NCI-H345 treated with DMSO at 0.1 percent for 48 hours (cell line): ENCODE results near the gene OR52M1.
A peak's percentile ranks its signal among the peaks of the same experiment; 100 is the strongest.

Experiments used
- DNase-seq: peaks from one replicate; lab custom pipeline; 2025; ENCODE audit not compliant: unreplicated experiment; lab: John Stamatoyannopoulos, UW

Gene OR52M1, protein sequence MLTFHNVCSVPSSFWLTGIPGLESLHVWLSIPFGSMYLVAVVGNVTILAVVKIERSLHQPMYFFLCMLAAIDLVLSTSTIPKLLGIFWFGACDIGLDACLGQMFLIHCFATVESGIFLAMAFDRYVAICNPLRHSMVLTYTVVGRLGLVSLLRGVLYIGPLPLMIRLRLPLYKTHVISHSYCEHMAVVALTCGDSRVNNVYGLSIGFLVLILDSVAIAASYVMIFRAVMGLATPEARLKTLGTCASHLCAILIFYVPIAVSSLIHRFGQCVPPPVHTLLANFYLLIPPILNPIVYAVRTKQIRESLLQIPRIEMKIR

DNA sequence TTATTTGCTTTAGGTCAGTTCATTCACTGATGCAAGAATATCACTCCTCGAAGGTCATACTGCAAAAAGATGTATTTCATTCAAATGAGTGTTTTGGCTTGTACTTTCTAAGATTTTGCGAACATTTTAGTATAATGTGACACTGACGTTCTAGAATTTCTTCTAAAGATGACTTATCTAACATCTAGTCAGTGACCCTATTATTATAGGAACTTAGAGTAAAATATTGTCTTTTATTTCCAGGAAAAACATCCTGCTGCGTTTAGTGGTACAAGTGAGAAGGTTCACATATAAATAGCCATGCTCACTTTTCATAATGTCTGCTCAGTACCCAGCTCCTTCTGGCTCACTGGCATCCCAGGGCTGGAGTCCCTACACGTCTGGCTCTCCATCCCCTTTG, at the start of gene OR52M1:
TSS of gene OR52M1 (plus strand) at position 301 of the 400 bp plus-strand sequence. CDS start at position 301, 0 bp downstream.
- no peak for DNase-seq

DNA sequence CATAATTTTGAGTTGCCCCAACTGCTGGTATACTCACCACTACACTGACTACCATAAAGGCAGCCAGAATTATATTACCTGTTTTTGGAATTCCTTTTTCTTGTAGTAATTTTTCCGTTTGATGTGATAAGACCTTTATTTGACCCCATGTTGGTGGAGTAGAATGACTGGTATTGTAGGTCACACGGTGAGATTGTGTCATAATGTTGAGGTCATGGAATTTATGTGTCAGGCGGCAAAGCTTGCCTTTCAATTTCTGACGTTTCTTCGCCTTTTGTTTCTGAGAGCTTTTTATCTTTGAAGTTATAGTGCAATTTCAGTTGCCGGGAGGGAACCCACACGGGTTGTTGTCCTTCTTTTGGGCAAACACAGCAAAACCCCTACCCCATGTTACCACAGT, 49.5 kb upstream of the OR52M1 start:
- DNase-seq = no peak

DNA sequence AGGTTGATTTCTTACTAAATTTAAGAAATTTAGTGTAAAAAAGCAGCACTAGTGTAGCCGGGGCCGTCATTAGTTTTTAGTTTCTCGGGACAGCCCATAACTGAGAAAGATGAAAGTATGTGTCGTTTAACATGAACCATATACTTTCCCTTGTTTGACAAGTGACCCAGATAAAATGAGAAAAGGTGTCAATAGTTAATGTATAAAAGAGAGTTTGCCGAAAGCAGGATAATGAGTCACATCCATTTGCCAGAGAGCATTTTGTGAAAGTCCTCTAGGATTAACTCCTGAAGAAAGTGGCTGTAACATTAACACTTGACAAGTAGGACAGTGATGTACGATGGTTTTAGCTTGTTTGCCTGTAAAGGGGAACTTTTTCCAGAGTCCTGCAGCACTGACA, 49.0 kb upstream of the OR52M1 start:
- no peak for DNase-seq

DNA sequence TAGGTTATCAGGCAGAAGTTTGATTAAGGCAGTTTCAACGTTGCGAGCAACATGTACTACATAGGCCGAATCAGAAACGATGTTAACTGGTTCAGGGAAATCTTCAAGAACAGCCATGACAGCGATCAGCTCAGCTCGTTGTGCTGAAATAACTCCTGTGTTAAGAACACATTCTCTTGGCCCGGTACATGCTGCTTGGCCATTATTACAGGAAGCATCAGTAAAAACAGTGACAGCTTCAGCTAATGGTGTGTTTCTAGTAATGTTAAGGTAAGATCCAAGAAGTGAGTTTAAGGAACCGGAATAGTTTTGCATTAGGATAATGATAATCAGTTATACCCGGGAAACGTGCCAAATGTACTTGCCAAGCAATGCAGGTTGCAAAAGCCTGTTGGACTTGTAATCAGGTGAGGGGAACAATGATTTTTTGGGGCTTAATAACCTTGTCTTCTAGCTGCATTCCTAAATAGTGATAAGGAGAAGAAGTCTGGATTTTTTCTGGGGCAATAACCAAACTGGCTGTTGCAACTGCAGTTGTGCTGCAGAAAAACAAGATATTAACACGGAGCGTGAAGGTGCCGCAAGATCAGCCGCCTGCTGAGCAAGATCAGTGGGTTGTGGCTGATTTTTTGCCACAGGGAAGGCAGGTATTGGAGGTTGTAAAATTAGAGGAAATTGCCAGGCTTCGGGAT, 48.3 kb upstream of the OR52M1 start:
- DNase-seq = no peak

DNA sequence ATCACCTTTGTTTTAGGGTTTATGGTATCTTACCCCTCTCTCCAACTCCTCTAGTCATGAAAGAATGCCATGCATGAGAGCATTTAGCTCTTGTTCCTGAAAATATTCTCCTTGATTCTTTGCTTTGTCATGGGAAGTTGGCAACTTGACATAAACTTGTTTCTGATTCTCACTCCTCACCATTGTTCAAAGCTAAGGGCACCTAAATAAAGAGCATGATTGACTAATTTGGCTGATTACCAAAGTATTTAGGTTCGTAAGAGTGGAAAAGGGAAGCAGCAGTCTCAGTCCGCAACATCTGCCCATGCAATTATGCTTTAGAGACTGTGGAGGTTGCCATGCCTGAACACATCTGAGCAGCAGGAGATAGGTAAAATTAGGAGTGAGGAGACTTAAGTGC, 36.1 kb upstream of the OR52M1 start:
- peak; percentile 25 for DNase-seq

DNA sequence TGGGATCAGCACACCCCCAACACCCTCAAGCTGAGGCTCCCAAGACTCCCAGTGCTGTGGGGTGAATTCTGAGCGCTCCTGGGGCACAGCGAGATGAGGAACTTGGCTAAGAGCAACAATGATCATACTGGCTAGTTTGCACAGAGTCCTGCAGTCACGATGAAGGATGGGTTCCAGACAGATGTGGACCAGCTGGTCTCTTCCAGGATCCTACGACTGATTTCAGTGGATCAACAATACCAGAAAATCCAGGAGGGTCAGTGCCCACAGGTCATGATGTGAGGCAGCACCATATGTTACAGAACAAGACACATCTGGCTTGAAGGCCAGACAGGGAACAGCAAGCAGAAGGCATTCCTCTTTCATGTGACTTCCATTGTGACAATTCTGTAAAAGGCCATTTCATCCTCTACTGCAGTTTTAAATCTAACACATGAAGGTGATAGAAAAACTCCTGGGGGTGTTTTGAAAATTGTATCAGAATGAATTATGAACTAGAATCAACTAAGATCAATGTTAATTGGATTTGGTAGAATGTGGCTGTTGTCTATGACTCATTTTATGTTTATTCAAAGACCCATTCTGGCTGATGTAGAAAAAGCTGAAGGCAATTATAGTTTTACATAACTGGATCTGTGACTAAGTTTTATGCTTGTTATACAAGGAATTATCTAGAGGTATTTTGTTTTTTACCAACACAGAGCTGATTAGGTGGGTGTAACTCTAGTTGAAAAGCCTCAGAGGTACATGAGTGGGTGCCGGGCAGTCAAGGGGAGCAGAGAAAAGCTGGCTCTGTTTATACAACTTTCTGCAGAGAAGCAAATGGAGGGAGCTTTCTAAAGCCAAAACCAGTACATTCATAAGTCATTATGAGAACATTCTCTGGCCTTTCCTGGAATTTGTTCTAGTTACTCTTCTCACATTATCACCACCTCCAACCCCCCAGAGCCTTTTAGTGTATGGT, 33.4 kb upstream of the OR52M1 start:
- no peak for DNase-seq

DNA sequence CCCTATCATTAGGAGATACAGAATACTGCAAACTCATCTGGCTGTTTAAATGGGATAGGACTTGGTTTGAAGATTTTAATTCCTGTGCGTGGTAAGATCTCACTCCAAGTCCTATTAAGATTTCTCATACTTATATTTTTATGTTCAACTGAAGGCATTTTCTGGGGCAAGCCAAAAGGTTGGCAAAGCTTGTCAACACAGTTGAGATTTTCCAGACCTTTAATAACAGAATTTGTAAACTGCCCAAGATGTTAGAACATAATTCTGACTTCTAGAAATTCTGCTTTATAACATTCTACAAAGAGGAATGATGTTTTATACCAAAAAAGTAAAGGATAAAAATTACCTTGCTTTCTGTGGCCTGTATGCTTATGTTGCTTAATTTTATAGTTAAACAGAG, 30.8 kb upstream of the OR52M1 start:
- DNase-seq = no peak

DNA sequence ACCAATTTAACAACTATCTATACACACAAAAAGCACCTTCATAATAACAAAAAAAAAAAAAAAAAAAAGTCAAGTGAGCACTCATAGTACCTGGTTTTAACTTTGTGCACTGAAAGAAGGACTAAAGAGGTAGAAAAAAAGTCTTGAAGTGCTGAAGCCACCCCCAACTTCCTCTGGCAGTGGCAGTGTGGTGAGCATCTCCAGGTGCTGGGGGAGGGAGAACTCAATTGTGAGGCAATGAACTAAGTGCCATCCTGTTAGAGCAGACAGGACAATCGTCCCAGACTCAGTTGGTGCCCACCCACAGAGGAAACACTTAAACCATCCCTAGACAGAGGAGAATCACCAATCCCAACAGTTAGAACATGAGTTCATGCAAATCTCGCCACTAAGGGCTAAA, 22.7 kb upstream of the OR52M1 start:
- no peak for DNase-seq

DNA sequence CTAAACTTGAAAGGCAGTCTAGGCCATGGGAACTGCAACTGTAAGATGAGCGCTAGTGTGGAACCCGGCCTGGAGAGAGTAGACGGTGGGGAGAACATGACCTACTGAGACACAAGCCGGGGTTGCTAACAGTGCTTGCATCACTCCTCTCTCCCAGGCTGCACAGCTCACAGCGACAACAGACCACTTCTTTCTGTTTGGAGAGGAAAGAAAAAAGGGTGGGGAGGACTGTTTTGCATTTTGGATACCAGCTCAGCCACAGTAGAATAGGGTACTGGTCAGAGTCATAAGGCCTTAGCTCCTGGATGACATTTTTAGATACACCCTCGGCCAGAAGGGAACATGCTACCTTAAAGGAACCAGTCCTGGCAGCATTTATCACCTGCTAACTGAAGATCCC, 22.2 kb upstream of the OR52M1 start:
- no peak for DNase-seq

DNA sequence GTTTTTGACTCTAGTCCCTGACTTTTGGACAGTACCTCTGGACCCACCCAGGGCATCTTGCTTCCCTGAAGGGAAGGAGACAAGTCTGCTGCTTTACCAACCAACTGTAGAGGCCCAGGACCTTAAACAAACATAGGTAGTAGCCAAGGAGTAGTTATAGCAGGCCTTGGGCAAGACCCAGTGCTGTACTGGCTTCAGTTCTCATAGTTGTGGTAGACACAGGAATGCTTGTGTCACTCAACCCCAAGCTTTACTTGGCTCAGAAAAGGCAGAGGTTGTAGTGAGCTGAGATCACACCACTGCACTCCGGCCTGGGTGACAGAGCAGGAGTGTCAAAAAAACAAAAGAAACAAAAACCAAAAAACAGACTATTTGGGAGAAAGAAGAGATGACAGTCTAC, 21.3 kb upstream of the OR52M1 start:
- DNase-seq = no peak

DNA sequence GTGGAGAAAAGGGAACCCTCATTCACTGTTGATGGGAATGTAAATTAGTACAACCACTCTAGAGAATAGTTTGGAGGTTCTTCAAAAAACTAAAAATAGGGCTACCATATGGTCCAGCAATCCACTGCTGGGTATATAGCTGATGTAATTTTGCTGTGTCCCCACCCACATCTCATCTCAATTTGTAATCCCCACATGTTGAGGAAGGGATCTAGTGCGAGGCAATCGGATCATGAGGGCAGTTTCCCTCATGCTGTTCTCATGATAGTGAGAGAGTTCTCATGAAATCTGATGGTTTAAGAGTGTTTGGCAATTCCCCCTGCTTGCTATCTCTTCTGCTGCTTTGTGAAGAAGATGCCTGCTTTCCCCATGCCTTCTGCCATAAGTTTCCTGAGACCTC, 17.1 kb upstream of the OR52M1 start:
- DNase-seq = no peak

DNA sequence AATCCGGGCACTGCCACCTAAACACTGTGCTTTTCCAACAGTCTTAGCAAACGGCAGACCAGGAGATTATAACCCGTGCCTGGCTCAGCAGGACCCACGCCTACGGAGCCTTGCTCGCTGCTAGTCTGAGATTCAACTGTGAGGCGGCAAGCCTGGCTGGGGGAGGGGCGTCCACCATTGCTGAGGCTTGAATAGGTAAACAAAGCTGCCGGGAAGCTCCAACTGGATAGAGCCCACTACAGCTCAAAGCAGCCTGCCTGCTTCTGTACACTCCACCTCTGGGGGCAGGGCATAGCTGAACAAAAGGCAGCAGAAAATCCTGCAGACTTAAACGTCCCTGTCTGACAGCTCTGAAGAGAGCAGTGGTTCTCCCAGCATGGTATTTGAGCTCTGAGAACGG, 13.3 kb upstream of the OR52M1 start:
- peak; percentile 12 for DNase-seq

DNA sequence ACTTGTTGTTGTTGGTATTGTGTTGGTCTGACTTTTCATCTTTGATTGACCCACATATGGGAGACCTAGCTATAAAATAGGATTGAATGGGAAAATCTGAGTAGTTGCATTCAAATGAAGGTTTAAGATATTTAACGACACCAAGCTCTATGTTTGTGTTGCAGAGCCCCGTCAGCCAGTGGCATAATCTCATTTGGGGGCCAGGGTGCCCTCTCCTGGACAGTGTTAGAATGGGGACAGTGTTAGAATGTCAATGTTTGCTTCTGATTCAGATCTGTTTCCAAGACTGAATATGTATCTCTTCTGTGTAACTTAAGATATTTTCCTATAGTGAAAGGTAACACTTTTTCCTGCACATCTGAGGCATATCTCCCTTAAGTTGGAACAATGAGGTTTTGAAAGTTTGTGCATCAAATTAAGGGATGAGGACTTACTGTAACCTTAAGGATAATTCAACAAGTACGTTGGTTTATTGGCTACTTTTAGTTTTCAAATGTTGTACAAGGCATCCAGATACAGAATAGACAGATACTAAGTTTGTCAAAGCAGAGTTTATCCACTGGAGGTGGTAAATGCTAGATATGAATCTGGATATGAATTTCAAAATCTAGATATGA, 5.3 kb upstream of the OR52M1 start:
- DNase-seq = no peak

DNA sequence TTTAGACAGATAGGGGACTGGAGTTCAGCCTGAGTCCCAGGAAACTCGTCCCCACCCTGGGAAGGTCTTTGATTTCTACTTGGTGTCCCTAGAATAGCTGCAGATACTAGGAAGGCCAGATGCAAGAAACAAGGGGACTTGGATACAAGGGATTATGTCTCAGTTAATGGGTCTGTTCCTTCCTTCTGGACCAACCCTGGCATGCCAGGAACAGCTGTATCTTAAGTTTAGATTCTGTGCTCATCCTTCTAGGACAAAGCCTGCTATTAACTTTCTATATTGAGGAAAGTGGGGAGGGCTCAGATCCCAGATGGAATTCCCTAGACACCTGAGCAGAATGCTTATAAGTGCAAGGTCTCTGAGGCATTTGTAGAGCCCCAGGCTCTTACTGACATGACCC, 3.9 kb upstream of the OR52M1 start:
- no peak for DNase-seq

DNA sequence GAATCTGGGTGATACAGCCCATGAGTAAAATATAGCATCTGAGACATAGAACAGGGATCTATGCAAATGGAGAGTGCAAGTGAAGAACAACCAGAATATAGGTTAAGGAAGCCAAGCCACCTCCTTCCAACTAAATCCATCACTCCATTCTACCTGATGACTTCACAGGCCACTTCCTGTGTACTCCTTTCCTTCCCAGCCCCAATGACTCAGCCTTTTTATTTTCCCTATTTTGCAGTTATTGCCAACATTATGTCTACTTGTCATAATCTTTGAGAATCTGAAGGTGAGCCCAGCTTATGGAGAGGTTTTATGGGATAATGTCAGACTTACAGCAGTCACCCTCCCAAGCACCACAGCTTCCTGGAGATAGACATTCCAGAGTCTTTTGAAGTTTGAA, 1.4 kb upstream of the OR52M1 start:
- DNase-seq = no peak

DNA sequence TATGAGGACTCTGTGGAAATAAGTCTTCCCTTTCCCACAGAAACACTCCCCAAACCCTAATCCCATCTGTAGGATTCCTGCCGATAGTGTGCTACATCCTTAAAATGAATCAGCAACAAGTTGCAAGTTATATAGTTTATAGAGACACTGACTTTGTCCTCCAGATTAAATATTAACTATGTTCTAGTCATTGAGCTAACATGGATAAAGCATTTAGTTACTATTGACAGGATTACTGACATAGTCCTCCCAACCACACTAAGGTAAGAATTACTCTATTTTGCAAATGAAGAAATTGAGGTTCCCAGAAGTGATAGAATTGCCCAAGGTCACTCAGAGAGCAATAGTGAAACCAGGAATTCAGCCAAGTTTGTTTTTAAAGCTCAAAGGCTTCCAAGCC, 1.9 kb downstream of the OR52M1 start:
- DNase-seq = no peak

DNA sequence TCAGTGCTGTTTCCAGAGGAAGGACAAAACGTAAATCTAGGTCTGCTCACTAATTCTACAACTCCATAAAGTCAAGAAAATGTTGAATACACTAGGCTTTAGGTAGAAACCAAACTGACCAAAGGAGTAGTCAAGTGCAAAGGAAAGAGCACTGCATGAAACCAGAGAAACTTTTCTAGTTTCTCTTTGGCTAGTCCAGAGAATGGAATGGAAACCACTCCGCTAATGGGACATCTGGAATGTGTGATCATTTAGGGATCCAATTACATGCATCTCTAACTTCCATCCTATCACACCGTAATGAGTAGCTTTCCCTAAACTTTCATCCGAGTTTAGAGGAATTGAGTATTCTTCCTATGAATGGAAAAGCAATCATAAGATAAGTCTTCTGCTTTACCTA, 2.4 kb downstream of the OR52M1 start:
- DNase-seq = no peak

DNA sequence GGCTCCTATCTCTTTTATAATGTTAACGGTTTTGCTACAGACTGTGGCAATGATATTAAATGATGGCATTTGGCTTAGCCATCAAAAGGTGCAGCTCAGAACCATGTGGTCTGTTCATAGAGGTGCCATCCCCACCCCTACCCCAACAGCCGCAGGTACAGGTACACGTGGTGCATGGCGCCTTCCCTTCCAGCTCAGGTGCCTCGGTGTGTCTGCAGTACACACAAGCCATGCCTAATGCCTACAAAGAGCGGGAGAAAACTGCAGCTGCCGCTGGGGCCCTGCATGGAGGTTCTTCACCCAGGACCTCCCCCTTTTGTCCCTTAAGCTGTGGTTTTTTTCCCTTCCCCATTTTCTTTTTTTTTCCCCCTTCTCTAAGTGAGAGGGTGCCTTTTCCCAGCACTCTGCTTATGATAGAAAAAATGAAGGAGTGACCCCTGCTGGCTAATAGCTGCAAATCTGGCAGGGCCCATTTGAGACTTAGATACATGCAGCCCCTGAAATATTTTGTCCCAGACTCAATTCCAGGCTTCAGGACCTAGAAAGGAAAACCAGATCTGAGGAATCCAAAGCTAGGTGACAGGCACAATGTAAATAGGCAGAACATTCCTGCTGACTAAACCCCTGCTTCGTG, 6.5 kb downstream of the OR52M1 start:
- no peak for DNase-seq

DNA sequence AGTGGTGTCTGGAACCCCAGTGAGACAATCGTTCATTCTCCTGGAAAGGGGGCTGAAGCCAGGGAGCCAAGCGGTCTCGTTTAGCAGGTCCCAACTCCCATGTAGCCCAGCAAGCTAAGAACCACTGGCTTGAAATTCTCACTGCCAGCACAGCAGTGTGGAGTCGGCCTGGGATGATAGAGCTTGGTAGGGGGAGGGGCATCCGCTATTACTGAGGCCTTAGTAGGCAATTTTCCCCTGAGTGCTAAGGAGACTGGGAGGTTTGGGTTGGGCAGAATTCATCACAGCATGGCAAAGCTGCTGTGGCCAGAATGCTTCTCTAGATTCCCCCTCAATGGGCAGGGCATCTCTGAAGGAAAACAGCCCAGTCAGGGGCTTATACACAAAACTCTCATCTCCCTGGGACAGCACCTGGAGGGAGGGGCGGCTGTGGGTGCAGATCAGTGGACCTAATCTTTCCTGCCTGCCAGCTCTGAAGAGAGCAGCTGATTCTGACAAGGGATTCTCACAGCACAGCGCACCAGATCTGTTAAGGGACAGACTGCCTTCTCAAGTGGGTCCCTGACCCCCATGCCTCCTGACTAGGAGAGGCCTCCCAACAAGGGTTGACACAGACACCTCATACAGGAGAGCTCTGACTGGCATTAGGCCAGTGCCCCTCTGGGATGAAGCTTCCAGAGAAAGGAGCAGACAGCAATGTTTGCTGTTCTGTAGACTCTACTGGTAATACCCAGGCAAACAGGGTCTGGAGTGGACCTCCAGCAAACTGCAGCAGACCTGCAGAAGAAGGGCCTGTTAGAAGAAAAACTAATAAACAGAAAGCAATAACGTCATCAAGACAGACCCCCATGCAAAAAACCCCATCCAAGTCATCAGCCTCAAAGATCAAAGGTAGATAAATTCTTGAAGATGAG, 14.8 kb downstream of the OR52M1 start:
- DNase-seq = no peak

DNA sequence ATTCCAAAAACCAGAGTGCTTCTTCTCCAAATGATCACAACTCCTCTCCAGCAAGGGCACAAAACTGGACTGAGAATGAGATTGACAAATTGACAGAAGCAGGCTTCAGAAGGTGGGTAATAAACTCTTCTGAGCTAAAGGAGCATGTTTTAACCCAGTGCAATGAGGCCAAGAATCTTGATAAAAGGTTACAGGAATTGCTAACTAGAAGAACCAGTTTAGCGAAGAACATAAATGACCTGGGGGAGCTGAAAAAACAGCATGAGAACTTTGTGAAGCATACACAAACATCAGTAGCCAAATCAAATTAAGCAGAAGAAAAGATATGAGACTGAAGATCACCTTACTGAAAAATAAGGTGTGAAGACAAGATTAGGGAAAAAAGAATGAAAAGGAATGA, 15.5 kb downstream of the OR52M1 start:
- DNase-seq = no peak
